GM20000 (cell line): Measurements from ENCODE around the gene ALG12.

Source experiments
- DNase-seq: peaks from one replicate; pipeline ENCODE4 v3.0.0; 2012; ENCODE audit warnings: low spot score
- CTCF ChIP-seq: IDR thresholded peaks from 2 replicates; pipeline ENCODE4 v1.5.1; 2012; ENCODE audit warnings: mild to moderate bottlenecking, control low read depth; ENCODE audit errors: extremely low read depth, missing control alignments

The ALG12 gene

GRCh38 chr22:49918911-49919881 lies 958 bp upstream of the ALG12 start:
- no peak for DNase-seq
- TF ChIP-seq CTCF, result no peak

DNA sequence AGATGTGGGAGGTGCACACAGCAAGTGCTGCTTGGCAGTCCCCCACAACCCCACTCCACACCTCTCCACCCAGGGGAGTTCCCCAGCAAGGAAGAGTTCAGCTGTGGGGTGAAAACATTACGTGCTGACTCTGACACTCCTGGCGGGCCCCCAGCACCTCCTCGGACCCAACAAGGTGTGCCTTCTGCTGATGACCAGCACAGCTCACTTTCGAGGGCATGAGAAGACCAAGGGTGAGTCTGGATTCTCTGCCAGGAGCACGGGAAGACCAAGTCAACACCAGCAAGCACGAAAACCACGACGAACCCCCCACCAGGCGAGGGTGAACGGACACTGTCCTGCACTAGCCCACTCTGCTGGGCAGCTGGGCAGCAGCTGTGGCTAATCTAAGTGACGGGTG lies 1.4 kb downstream of the ALG12 start:
- no peak for TF ChIP-seq CTCF

DNA sequence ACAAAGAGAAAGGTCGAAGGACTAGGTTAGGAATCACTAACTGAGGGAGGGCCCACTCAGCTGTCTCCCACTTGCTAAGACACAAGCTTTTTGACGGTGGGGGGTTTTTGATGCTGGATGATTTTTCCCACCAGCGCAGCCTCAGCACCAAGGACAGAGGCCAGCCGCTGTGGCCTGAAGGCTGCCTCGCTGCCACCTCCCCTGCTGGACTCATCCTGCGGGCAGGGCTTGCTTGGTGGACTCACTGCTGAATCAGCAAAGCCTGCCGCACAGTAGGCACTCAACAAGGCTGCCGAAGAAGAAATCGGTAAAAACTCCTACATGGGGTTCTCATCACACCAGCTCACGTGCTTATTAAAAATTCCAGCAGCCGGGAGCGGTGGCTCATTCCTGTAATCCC lies 2.6 kb downstream of the ALG12 start:
- no peak for TF ChIP-seq CTCF
- DNase-seq, result no peak

More for the DNA sequence above, 1.4 kb downstream of the ALG12 start:
- no peak for DNase-seq

DNA sequence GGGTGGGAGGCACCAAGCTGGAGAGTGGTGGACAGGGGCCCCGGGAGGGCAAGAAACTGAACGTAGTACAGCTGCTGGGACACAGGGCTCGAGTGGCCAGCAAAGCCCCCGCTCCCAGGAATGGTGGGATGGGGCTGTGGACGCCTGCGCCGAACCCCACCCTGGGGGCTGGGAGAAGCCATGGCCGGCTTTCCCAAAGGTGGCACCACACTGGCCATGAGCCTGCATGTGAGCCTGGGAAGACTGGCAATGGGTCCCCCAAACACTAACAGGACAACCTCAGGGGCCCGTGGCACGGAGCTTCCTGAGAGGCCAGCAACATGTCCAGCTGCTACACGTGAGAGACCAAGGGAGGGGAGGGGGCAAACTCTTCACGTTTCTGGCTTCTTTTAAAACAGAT lies 4.0 kb downstream of the ALG12 start:
- DNase-seq, result no peak
- no peak for TF ChIP-seq CTCF

DNA sequence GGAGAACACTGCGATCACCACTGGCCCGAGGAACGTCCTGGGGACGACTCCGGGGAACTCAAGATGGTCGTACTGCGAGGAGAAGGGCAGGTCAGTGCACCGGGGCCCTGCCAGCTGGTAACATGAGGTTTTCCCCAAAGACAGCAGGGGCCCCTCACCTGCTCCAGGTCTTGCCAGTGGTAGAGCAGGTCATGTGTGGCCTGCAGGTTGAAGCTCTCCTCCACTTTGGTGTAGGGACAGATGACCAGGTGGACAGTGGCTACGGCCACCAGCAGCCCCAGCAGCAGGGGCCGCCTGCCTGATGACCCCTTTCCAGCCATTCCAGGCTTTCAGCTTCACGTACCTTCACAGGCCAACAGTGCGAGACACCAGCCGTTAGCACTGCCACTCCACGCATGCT lies 4.8 kb downstream of the ALG12 start:
- DNase-seq, result no peak
- TF ChIP-seq CTCF, result no peak

DNA sequence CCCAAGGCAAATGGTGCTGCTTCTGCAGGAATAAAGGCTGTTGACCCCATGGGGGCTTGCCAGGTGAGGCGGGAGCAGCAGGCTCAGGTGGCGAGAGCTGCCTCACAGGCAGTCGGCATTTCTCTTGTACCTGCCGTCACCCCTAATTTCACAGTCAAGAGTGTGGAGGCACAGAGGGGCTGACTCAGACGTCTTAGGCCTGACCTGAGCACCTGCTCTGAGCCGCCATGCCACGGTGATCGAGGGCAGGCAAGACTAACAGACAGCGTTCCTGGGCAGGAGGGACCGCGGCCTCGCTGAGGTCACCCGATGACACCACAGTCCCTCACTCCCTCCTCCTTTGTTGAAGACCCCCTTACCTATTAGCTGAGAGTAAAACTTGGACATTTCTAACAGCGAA lies 5.2 kb downstream of the ALG12 start:
- TF ChIP-seq CTCF, result no peak
- DNase-seq, result no peak

GRCh38 chr22:49911881-49912625 lies 6.2 kb downstream of the ALG12 start:
- TF ChIP-seq CTCF, result no peak
- DNase-seq, result no peak
